ENCODE measurements around the gene ZNF473. TPM values are rescaled to one million over a fixed set of nuclear protein-coding genes. Genes with fewer than 3 reads are reported as not detected.

The ZNF473 gene
- total RNA-seq, 1 donor from 2014 or later = 4.7 TPM

DNA sequence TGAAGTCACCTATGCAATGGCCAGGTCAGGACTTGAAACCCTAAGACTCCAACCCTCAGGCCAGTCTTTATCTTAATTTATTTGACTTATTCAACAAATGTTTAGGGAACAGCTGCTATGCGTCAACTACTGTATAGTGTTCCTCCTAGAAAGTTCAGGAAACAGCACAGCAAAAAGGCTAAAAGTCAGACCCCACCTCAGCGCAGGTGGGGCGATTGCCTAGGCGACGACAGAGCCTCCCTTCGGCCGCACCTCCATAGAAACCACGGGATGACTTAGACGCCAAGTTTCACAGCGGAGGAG lies 1.1 kb upstream of the ZNF473 start:
- Histone ChIP-seq H3K27me3 (ENCODE audit: control insufficient read depth in 3 of 3, insufficient read depth in 3 of 3, low read length in 3 of 3) (no peaks in the 10 kb centered on the region), H3K4me1 (ENCODE audit: control insufficient read depth in 3 of 3, insufficient read depth in 3 of 3, low read length in 3 of 3) (peaks cover 23 to 26% (median 24%) of the 10 kb centered on the region in 3 donors), H3K27ac (ENCODE audit: low read depth, low read length) (peak overlapping the region; percentile 93), H3K9me3 (ENCODE audit: control insufficient read depth in 3 of 3, low read length in 3 of 3) (no peaks in the 10 kb centered on the region), H3K9ac (ENCODE audit: low read depth in 1 of 3, low read length in 3 of 3) (peak overlapping the region; percentile 98 to 99 (median 98)), H3K4me3 (ENCODE audit: low read length in 3 of 3) (peak overlapping the region; percentile 96 to 99 (median 98)), H3K36me3 (ENCODE audit: control insufficient read depth in 3 of 3, insufficient read depth in 3 of 3, low read length in 3 of 3) (peaks cover 6 to 14% (median 9%) of the 10 kb centered on the region in 3 donors)

DNA sequence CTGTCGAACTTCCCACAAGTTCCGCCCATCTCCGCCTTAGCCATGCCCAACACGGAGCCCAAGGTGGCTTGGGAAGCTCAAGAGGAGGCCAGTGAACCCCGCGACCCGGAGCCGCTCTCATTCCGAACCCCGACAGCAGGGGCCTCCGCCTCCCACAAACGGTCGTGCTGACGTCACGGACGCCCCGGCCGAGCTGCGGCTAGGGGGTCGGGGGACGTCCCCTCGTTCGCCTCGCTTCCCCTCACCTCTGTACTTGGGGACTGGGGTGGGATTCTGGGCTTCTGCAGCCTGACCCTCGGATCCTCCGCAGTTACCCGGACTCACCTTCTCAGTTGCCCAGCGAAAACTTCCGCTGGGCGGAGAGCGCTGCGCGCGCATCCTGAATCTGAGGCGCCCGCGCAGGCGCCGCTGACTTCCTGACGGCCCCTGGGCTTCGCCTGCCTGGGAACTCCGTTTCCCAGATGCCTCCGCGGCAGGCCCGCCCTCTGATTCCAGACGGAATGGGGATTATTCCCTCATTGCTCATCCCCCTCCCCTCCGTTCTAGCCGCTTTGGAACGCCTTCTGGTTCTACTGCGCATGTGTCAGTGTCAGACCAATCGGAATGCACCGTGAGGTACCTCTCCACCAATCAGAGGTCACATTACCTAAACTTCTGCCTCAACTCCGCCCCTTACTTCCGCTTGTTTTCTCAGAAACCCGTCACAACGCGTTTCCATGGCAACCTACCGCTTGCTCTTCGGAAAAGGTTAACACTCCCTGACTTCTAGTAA lies 597 bp upstream of the ZNF473 start, which contains the start of gene VRK3:
VRK3 (minus strand) TSS at position 351 of the 772 bp plus-strand sequence. CDS start 9,210 bp downstream, outside the sequence.
- Histone ChIP-seq H3K27ac (ENCODE audit: low read depth, low read length) (peak within 1 kb of the TSS; percentile 93), H3K36me3 (ENCODE audit: control insufficient read depth in 3 of 3, insufficient read depth in 3 of 3, low read length in 3 of 3) (peaks cover 5 to 12% (median 8%) of the 10 kb centered on the region in 3 donors), H3K9ac (ENCODE audit: low read depth in 1 of 3, low read length in 3 of 3) (peak within 1 kb of the TSS; percentile 98 to 99 (median 98)), H3K4me1 (ENCODE audit: control insufficient read depth in 3 of 3, insufficient read depth in 3 of 3, low read length in 3 of 3) (peaks cover 23 to 26% (median 24%) of the 10 kb centered on the region in 3 donors), H3K9me3 (ENCODE audit: control insufficient read depth in 3 of 3, low read length in 3 of 3) (no peaks in the 10 kb centered on the region), H3K27me3 (ENCODE audit: control insufficient read depth in 3 of 3, insufficient read depth in 3 of 3, low read length in 3 of 3) (no peaks in the 10 kb centered on the region), H3K4me3 (ENCODE audit: low read length in 3 of 3) (peak within 1 kb of the TSS; percentile 96 to 99 (median 98))

DNA sequence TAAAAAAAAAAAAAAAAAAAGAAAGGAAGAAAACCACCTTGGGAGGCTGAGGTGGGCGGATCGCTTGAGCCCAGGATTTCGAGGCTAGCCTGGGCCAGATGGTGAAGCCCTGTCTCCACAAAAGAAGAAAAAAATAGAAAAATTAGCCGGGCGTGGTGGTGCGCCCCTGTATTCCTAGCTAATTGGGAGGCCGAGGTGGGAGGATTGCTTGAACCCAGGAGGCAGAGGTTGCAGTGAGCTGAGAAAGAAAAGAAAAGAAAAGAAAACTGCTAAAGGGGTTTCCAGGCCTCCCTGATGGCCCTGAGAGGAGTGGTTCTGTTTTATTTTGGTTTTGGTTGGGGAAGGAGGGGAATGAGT lies 723 bp downstream of the ZNF473 start:
- H3K27ac ChIP-seq (ENCODE audit: low read depth, low read length) = no peak overlapping the region
- no peaks in the 10 kb centered on the region for H3K27me3 ChIP-seq (ENCODE audit: control insufficient read depth in 3 of 3, insufficient read depth in 3 of 3, low read length in 3 of 3)
- H3K4me1 ChIP-seq (ENCODE audit: control insufficient read depth in 3 of 3, insufficient read depth in 3 of 3, low read length in 3 of 3) = peaks cover 23 to 26% (median 24%) of the 10 kb centered on the region in 3 donors
- no peaks in the 10 kb centered on the region for H3K9me3 ChIP-seq (ENCODE audit: control insufficient read depth in 3 of 3, low read length in 3 of 3)
- peak overlapping the region in 1 of 3 donors; percentile 88 for H3K9ac ChIP-seq (ENCODE audit: low read depth in 1 of 3, low read length in 3 of 3)
- H3K4me3 ChIP-seq (ENCODE audit: low read length in 3 of 3) = peak overlapping the region; percentile 90 to 98 (median 96)
- H3K36me3 ChIP-seq (ENCODE audit: control insufficient read depth in 3 of 3, insufficient read depth in 3 of 3, low read length in 3 of 3) = peaks cover 8 to 13% (median 10%) of the 10 kb centered on the region in 3 donors

DNA sequence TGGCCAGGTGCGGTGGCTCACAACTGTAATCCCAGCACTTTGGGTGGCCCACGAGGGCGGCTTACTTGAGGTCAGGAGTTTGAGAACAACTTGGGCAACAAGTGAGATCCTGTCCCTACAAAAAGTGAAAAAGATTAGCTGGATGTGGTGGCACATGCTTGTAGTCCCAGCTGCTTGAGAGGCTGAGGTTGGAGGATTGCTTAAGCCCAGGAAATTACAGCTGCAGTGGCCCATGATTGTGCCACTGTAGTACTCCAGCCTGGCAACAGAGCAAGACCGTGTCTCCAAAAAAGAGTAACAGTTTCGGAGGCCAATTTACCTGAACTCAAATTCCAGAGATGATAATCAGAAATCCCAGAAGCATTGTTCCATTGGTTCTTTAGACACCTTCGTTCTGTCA lies 4.4 kb downstream of the ZNF473 start:
- no peaks in the 10 kb centered on the region for H3K27me3 ChIP-seq (ENCODE audit: control insufficient read depth in 3 of 3, insufficient read depth in 3 of 3, low read length in 3 of 3)
- H3K9me3 ChIP-seq (ENCODE audit: control insufficient read depth in 3 of 3, low read length in 3 of 3) = no peaks in the 10 kb centered on the region
- peaks cover 8 to 11% (median 9%) of the 10 kb centered on the region in 3 donors for H3K4me1 ChIP-seq (ENCODE audit: control insufficient read depth in 3 of 3, insufficient read depth in 3 of 3, low read length in 3 of 3)
- no peak overlapping the region for H3K4me3 ChIP-seq (ENCODE audit: low read length in 3 of 3)
- H3K36me3 ChIP-seq (ENCODE audit: control insufficient read depth in 3 of 3, insufficient read depth in 3 of 3, low read length in 3 of 3) = peaks cover 35 to 42% (median 40%) of the 10 kb centered on the region in 3 donors
- H3K27ac ChIP-seq (ENCODE audit: low read depth, low read length) = no peak overlapping the region
- H3K9ac ChIP-seq (ENCODE audit: low read depth in 1 of 3, low read length in 3 of 3) = no peak overlapping the region

GRCh38 chr19:50030937-50031336 lies 5.1 kb downstream of the ZNF473 start:
- no peak overlapping the region for H3K27ac ChIP-seq (ENCODE audit: low read depth, low read length)
- peaks cover 7 to 9% (median 8%) of the 10 kb centered on the region in 3 donors for H3K4me1 ChIP-seq (ENCODE audit: control insufficient read depth in 3 of 3, insufficient read depth in 3 of 3, low read length in 3 of 3)
- H3K9ac ChIP-seq (ENCODE audit: low read depth in 1 of 3, low read length in 3 of 3) = no peak overlapping the region
- H3K27me3 ChIP-seq (ENCODE audit: control insufficient read depth in 3 of 3, insufficient read depth in 3 of 3, low read length in 3 of 3) = no peaks in the 10 kb centered on the region
- peaks cover 35 to 48% (median 41%) of the 10 kb centered on the region in 3 donors for H3K36me3 ChIP-seq (ENCODE audit: control insufficient read depth in 3 of 3, insufficient read depth in 3 of 3, low read length in 3 of 3)
- H3K9me3 ChIP-seq (ENCODE audit: control insufficient read depth in 3 of 3, low read length in 3 of 3) = no peaks in the 10 kb centered on the region
- H3K4me3 ChIP-seq (ENCODE audit: low read length in 3 of 3) = no peak overlapping the region

- Histone ChIP-seq H3K27me3 (ENCODE audit: control insufficient read depth in 3 of 3, insufficient read depth in 3 of 3, low read length in 3 of 3) (no peaks in the 10 kb centered on the region), H3K4me1 (ENCODE audit: control insufficient read depth in 3 of 3, insufficient read depth in 3 of 3, low read length in 3 of 3) (no peaks in the 10 kb centered on the region), H3K9ac (ENCODE audit: low read depth in 1 of 3, low read length in 3 of 3) (no peak overlapping the region), H3K27ac (ENCODE audit: low read depth, low read length) (no peak overlapping the region), H3K36me3 (ENCODE audit: control insufficient read depth in 3 of 3, insufficient read depth in 3 of 3, low read length in 3 of 3) (peaks cover 59 to 82% (median 70%) of the 10 kb centered on the region in 3 donors), H3K9me3 (ENCODE audit: control insufficient read depth in 3 of 3, low read length in 3 of 3) (peaks cover 0 to 3% (median 1%) of the 10 kb centered on the region in 3 donors), H3K4me3 (ENCODE audit: low read length in 3 of 3) (no peak overlapping the region)
These were observed 11.1 kb downstream of the ZNF473 start for GRCh38 chr19:50036908-50037307.

- Histone ChIP-seq H3K36me3 (ENCODE audit: control insufficient read depth in 3 of 3, insufficient read depth in 3 of 3, low read length in 3 of 3) (peaks cover 62 to 84% (median 72%) of the 10 kb centered on the region in 3 donors), H3K4me3 (ENCODE audit: low read length in 3 of 3) (no peak overlapping the region), H3K9ac (ENCODE audit: low read depth in 1 of 3, low read length in 3 of 3) (no peak overlapping the region), H3K4me1 (ENCODE audit: control insufficient read depth in 3 of 3, insufficient read depth in 3 of 3, low read length in 3 of 3) (no peaks in the 10 kb centered on the region), H3K9me3 (ENCODE audit: control insufficient read depth in 3 of 3, low read length in 3 of 3) (peaks cover 10 to 13% (median 11%) of the 10 kb centered on the region in 3 donors), H3K27me3 (ENCODE audit: control insufficient read depth in 3 of 3, insufficient read depth in 3 of 3, low read length in 3 of 3) (no peaks in the 10 kb centered on the region), H3K27ac (ENCODE audit: low read depth, low read length) (no peak overlapping the region)
These were observed 14.2 kb downstream of the ZNF473 start for GRCh38 chr19:50039968-50040367.

DNA sequence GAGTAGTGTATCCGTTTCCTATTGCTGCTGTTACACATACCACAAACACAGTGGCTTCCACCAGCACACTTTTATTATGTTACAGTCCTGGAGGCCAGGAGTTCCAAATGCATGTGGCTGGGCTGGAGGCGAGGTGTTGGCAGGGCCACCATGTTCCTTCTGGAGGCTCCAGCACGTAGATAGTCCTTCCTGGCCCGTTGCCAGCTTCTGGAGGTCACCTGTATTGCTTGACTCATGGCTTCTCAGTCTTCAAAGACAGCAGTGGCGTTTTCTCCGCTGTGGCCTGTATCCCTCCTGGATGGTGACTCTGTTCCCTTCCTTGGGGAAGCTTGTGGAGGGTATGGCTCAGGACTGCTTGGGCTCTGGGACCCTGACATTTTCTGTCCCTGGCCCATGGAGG lies 15.2 kb downstream of the ZNF473 start:
- no peaks in the 10 kb centered on the region for H3K4me1 ChIP-seq (ENCODE audit: control insufficient read depth in 3 of 3, insufficient read depth in 3 of 3, low read length in 3 of 3)
- H3K36me3 ChIP-seq (ENCODE audit: control insufficient read depth in 3 of 3, insufficient read depth in 3 of 3, low read length in 3 of 3) = peaks cover 72 to 87% (median 81%) of the 10 kb centered on the region in 3 donors
- H3K4me3 ChIP-seq (ENCODE audit: low read length in 3 of 3) = no peak overlapping the region
- H3K9ac ChIP-seq (ENCODE audit: low read depth in 1 of 3, low read length in 3 of 3) = no peak overlapping the region
- peaks cover 20 to 22% (median 20%) of the 10 kb centered on the region in 3 donors for H3K9me3 ChIP-seq (ENCODE audit: control insufficient read depth in 3 of 3, low read length in 3 of 3)
- H3K27me3 ChIP-seq (ENCODE audit: control insufficient read depth in 3 of 3, insufficient read depth in 3 of 3, low read length in 3 of 3) = no peaks in the 10 kb centered on the region
- no peak overlapping the region for H3K27ac ChIP-seq (ENCODE audit: low read depth, low read length)

GRCh38 chr19:50042363-50043024 lies 16.7 kb downstream of the ZNF473 start:
- Histone ChIP-seq H3K27ac (ENCODE audit: low read depth, low read length) (no peak overlapping the region), H3K9me3 (ENCODE audit: control insufficient read depth in 3 of 3, low read length in 3 of 3) (peaks cover 29 to 32% (median 30%) of the 10 kb centered on the region in 3 donors), H3K4me3 (ENCODE audit: low read length in 3 of 3) (peak overlapping the region in 1 of 3 donors; percentile 10), H3K36me3 (ENCODE audit: control insufficient read depth in 3 of 3, insufficient read depth in 3 of 3, low read length in 3 of 3) (peaks cover 78 to 93% (median 84%) of the 10 kb centered on the region in 3 donors), H3K4me1 (ENCODE audit: control insufficient read depth in 3 of 3, insufficient read depth in 3 of 3, low read length in 3 of 3) (no peaks in the 10 kb centered on the region), H3K9ac (ENCODE audit: low read depth in 1 of 3, low read length in 3 of 3) (no peak overlapping the region), H3K27me3 (ENCODE audit: control insufficient read depth in 3 of 3, insufficient read depth in 3 of 3, low read length in 3 of 3) (no peaks in the 10 kb centered on the region)

GRCh38 chr19:50043967-50044366 lies 18.2 kb downstream of the ZNF473 start:
- peaks cover 30 to 39% (median 35%) of the 10 kb centered on the region in 3 donors for H3K9me3 ChIP-seq (ENCODE audit: control insufficient read depth in 3 of 3, low read length in 3 of 3)

More at GRCh38 chr19:50043967-50044366, 18.2 kb downstream of the ZNF473 start:
- Histone ChIP-seq H3K9ac (ENCODE audit: low read depth in 1 of 3, low read length in 3 of 3) (no peak overlapping the region), H3K4me1 (ENCODE audit: control insufficient read depth in 3 of 3, insufficient read depth in 3 of 3, low read length in 3 of 3) (no peaks in the 10 kb centered on the region), H3K27ac (ENCODE audit: low read depth, low read length) (no peak overlapping the region), H3K36me3 (ENCODE audit: control insufficient read depth in 3 of 3, insufficient read depth in 3 of 3, low read length in 3 of 3) (peaks cover 80 to 98% (median 89%) of the 10 kb centered on the region in 3 donors), H3K27me3 (ENCODE audit: control insufficient read depth in 3 of 3, insufficient read depth in 3 of 3, low read length in 3 of 3) (no peaks in the 10 kb centered on the region), H3K4me3 (ENCODE audit: low read length in 3 of 3) (no peak overlapping the region)

Data from skeletal muscle tissue (tissue), 4 donors.